Measurements from ENCODE around the gene ZNF385B. TPM values are rescaled to one million over a fixed set of nuclear protein-coding genes. Genes with fewer than 3 reads are reported as not detected.

ZNF385B gene
- total RNA-seq, 1 experiment from 2014 or later, result not detected

GRCh38 chr2:179569831-179570233, 291.6 kb downstream of the ZNF385B start:
- Histone ChIP-seq H4K20me1 (ENCODE audit: insufficient read depth, low read depth, low read length) (no peaks in the 10 kb centered on the region), H3K27me3 (ENCODE audit: low read length) (no peaks in the 10 kb centered on the region), H3K4me3 (ENCODE audit: low read length) (no peak overlapping the region), H3K4me1 (ENCODE audit: low read length) (no peaks in the 10 kb centered on the region), H3K9me2 (replicated peaks; ENCODE audit: insufficient read depth, low read length) (no peaks in the 10 kb centered on the region), H3K9me3 (ENCODE audit: low read length) (no peaks in the 10 kb centered on the region), H3K36me3 (ENCODE audit: insufficient read depth, low read length) (no peaks in the 10 kb centered on the region), H3K27ac (ENCODE audit: low read length) (no peak overlapping the region), H3K79me2 (ENCODE audit: low read length) (no peaks in the 10 kb centered on the region), H2AFZ (ENCODE audit: low read length) (no peak overlapping the region), H3K4me2 (ENCODE audit: low read depth, low read length, poor library complexity, severe bottlenecking) (no peak overlapping the region), H3K9ac (ENCODE audit: low read length) (no peak overlapping the region)
- no peak for DNase-seq

- no peaks in the 10 kb centered on the region for H3K27me3 ChIP-seq (ENCODE audit: low read length)
- no peaks in the 10 kb centered on the region for H3K4me1 ChIP-seq (ENCODE audit: low read length)
- no peaks in the 10 kb centered on the region for H3K36me3 ChIP-seq (ENCODE audit: insufficient read depth, low read length)
- H3K9me3 ChIP-seq (ENCODE audit: low read length), result no peaks in the 10 kb centered on the region
- no peaks in the 10 kb centered on the region for H4K20me1 ChIP-seq (ENCODE audit: insufficient read depth, low read depth, low read length)
- no peak overlapping the region for H3K9ac ChIP-seq (ENCODE audit: low read length)
- H3K4me2 ChIP-seq (ENCODE audit: low read depth, low read length, poor library complexity, severe bottlenecking), result no peak overlapping the region
- H2AFZ ChIP-seq (ENCODE audit: low read length), result no peak overlapping the region
- no peak overlapping the region for H3K4me3 ChIP-seq (ENCODE audit: low read length)
- no peak overlapping the region for H3K27ac ChIP-seq (ENCODE audit: low read length)
- DNase-seq, result no peak
- H3K9me2 ChIP-seq (replicated peaks; ENCODE audit: insufficient read depth, low read length), result no peaks in the 10 kb centered on the region
- H3K79me2 ChIP-seq (ENCODE audit: low read length), result no peaks in the 10 kb centered on the region
These were observed 295.6 kb downstream of the ZNF385B start for GRCh38 chr2:179565807-179566206.

- H3K36me3 ChIP-seq (ENCODE audit: insufficient read depth, low read length), result no peaks in the 10 kb centered on the region
- no peaks in the 10 kb centered on the region for H3K27me3 ChIP-seq (ENCODE audit: low read length)
- H3K79me2 ChIP-seq (ENCODE audit: low read length), result no peaks in the 10 kb centered on the region
- no peak for DNase-seq
- H3K4me1 ChIP-seq (ENCODE audit: low read length), result no peaks in the 10 kb centered on the region
- no peak overlapping the region for H3K9ac ChIP-seq (ENCODE audit: low read length)
- H3K9me3 ChIP-seq (ENCODE audit: low read length), result no peaks in the 10 kb centered on the region
- no peak overlapping the region for H3K27ac ChIP-seq (ENCODE audit: low read length)
- H2AFZ ChIP-seq (ENCODE audit: low read length), result no peak overlapping the region
- no peaks in the 10 kb centered on the region for H4K20me1 ChIP-seq (ENCODE audit: insufficient read depth, low read depth, low read length)
- H3K4me3 ChIP-seq (ENCODE audit: low read length), result no peak overlapping the region
- no peak overlapping the region for H3K4me2 ChIP-seq (ENCODE audit: low read depth, low read length, poor library complexity, severe bottlenecking)
- H3K9me2 ChIP-seq (replicated peaks; ENCODE audit: insufficient read depth, low read length), result no peaks in the 10 kb centered on the region
These were observed 299.0 kb downstream of the ZNF385B start for GRCh38 chr2:179562330-179562885.

- H2AFZ ChIP-seq (ENCODE audit: low read length), result no peak overlapping the region
- H3K4me2 ChIP-seq (ENCODE audit: low read depth, low read length, poor library complexity, severe bottlenecking), result no peak overlapping the region
- no peaks in the 10 kb centered on the region for H3K79me2 ChIP-seq (ENCODE audit: low read length)
- no peaks in the 10 kb centered on the region for H3K9me3 ChIP-seq (ENCODE audit: low read length)
- no peak for DNase-seq
- H4K20me1 ChIP-seq (ENCODE audit: insufficient read depth, low read depth, low read length), result no peaks in the 10 kb centered on the region
- no peaks in the 10 kb centered on the region for H3K9me2 ChIP-seq (replicated peaks; ENCODE audit: insufficient read depth, low read length)
- H3K4me3 ChIP-seq (ENCODE audit: low read length), result no peak overlapping the region
- H3K27ac ChIP-seq (ENCODE audit: low read length), result no peak overlapping the region
- no peaks in the 10 kb centered on the region for H3K4me1 ChIP-seq (ENCODE audit: low read length)
- no peaks in the 10 kb centered on the region for H3K27me3 ChIP-seq (ENCODE audit: low read length)
- no peaks in the 10 kb centered on the region for H3K36me3 ChIP-seq (ENCODE audit: insufficient read depth, low read length)
- H3K9ac ChIP-seq (ENCODE audit: low read length), result no peak overlapping the region
These were observed 299.7 kb downstream of the ZNF385B start for GRCh38 chr2:179561702-179562101.

- H3K9ac ChIP-seq (ENCODE audit: low read length), result no peak overlapping the region
- no peak overlapping the region for H3K27ac ChIP-seq (ENCODE audit: low read length)
These were observed 301.1 kb downstream of the ZNF385B start for GRCh38 chr2:179560257-179560735.

GRCh38 chr2:179559108-179559806, 302.2 kb downstream of the ZNF385B start:
- H3K79me2 ChIP-seq (ENCODE audit: low read length), result no peaks in the 10 kb centered on the region
- H3K36me3 ChIP-seq (ENCODE audit: insufficient read depth, low read length), result no peaks in the 10 kb centered on the region
- H3K27me3 ChIP-seq (ENCODE audit: low read length), result no peaks in the 10 kb centered on the region
- H3K4me1 ChIP-seq (ENCODE audit: low read length), result no peaks in the 10 kb centered on the region
- H3K9ac ChIP-seq (ENCODE audit: low read length), result no peak overlapping the region
- no peak overlapping the region for H3K4me3 ChIP-seq (ENCODE audit: low read length)
- H3K9me3 ChIP-seq (ENCODE audit: low read length), result no peaks in the 10 kb centered on the region
- H3K27ac ChIP-seq (ENCODE audit: low read length), result no peak overlapping the region
- H3K9me2 ChIP-seq (replicated peaks; ENCODE audit: insufficient read depth, low read length), result no peaks in the 10 kb centered on the region
- no peak overlapping the region for H2AFZ ChIP-seq (ENCODE audit: low read length)
- H4K20me1 ChIP-seq (ENCODE audit: insufficient read depth, low read depth, low read length), result no peaks in the 10 kb centered on the region
- H3K4me2 ChIP-seq (ENCODE audit: low read depth, low read length, poor library complexity, severe bottlenecking), result no peak overlapping the region
- DNase-seq, result no peak

More at GRCh38 chr2:179560257-179560735, 301.1 kb downstream of the ZNF385B start:
- no peaks in the 10 kb centered on the region for H3K4me1 ChIP-seq (ENCODE audit: low read length)
- H3K9me2 ChIP-seq (replicated peaks; ENCODE audit: insufficient read depth, low read length), result no peaks in the 10 kb centered on the region
- no peaks in the 10 kb centered on the region for H3K27me3 ChIP-seq (ENCODE audit: low read length)
- H3K4me2 ChIP-seq (ENCODE audit: low read depth, low read length, poor library complexity, severe bottlenecking), result no peak overlapping the region
- no peak for DNase-seq
- no peak overlapping the region for H2AFZ ChIP-seq (ENCODE audit: low read length)
- H3K79me2 ChIP-seq (ENCODE audit: low read length), result no peaks in the 10 kb centered on the region
- H3K4me3 ChIP-seq (ENCODE audit: low read length), result no peak overlapping the region
- no peaks in the 10 kb centered on the region for H4K20me1 ChIP-seq (ENCODE audit: insufficient read depth, low read depth, low read length)
- no peaks in the 10 kb centered on the region for H3K36me3 ChIP-seq (ENCODE audit: insufficient read depth, low read length)
- H3K9me3 ChIP-seq (ENCODE audit: low read length), result no peaks in the 10 kb centered on the region

GRCh38 chr2:179558010-179558934, 303.1 kb downstream of the ZNF385B start:
- no peak for DNase-seq
- Histone ChIP-seq H3K4me2 (ENCODE audit: low read depth, low read length, poor library complexity, severe bottlenecking) (no peak overlapping the region), H3K9ac (ENCODE audit: low read length) (no peak overlapping the region), H3K79me2 (ENCODE audit: low read length) (no peaks in the 10 kb centered on the region), H3K27me3 (ENCODE audit: low read length) (no peaks in the 10 kb centered on the region), H3K9me3 (ENCODE audit: low read length) (no peaks in the 10 kb centered on the region), H3K4me1 (ENCODE audit: low read length) (no peaks in the 10 kb centered on the region), H3K27ac (ENCODE audit: low read length) (no peak overlapping the region), H3K9me2 (replicated peaks; ENCODE audit: insufficient read depth, low read length) (no peaks in the 10 kb centered on the region), H2AFZ (ENCODE audit: low read length) (no peak overlapping the region), H4K20me1 (ENCODE audit: insufficient read depth, low read depth, low read length) (no peaks in the 10 kb centered on the region), H3K4me3 (ENCODE audit: low read length) (no peak overlapping the region), H3K36me3 (ENCODE audit: insufficient read depth, low read length) (no peaks in the 10 kb centered on the region)

GRCh38 chr2:179556425-179556824, 305.0 kb downstream of the ZNF385B start:
- Histone ChIP-seq H3K4me2 (ENCODE audit: low read depth, low read length, poor library complexity, severe bottlenecking) (no peak overlapping the region), H3K4me3 (ENCODE audit: low read length) (no peak overlapping the region), H3K79me2 (ENCODE audit: low read length) (no peaks in the 10 kb centered on the region), H3K9ac (ENCODE audit: low read length) (no peak overlapping the region), H3K27ac (ENCODE audit: low read length) (no peak overlapping the region), H3K36me3 (ENCODE audit: insufficient read depth, low read length) (no peaks in the 10 kb centered on the region), H3K9me3 (ENCODE audit: low read length) (no peaks in the 10 kb centered on the region), H3K4me1 (ENCODE audit: low read length) (no peaks in the 10 kb centered on the region), H3K27me3 (ENCODE audit: low read length) (no peaks in the 10 kb centered on the region), H2AFZ (ENCODE audit: low read length) (no peak overlapping the region), H3K9me2 (replicated peaks; ENCODE audit: insufficient read depth, low read length) (no peaks in the 10 kb centered on the region), H4K20me1 (ENCODE audit: insufficient read depth, low read depth, low read length) (no peaks in the 10 kb centered on the region)
- no peak for DNase-seq

All from Karpas-422 (cell line).